DMS79 treated with DMSO at 0.1 percent for 48 hours (cell line): ENCODE results near the gene AHSG.
A peak's percentile ranks its signal among the peaks of the same experiment; 100 is the strongest.
"Not testable (repeated sequence)": the region's sequence is repeated elsewhere in the genome, so short reads cannot be mapped to it uniquely, and the experiment has no call there.

Source experiments
- DNase-seq: peaks from one replicate; lab custom pipeline; 2025; lab: John Stamatoyannopoulos, UW

The AHSG gene, protein sequence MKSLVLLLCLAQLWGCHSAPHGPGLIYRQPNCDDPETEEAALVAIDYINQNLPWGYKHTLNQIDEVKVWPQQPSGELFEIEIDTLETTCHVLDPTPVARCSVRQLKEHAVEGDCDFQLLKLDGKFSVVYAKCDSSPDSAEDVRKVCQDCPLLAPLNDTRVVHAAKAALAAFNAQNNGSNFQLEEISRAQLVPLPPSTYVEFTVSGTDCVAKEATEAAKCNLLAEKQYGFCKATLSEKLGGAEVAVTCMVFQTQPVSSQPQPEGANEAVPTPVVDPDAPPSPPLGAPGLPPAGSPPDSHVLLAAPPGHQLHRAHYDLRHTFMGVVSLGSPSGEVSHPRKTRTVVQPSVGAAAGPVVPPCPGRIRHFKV

DNA sequence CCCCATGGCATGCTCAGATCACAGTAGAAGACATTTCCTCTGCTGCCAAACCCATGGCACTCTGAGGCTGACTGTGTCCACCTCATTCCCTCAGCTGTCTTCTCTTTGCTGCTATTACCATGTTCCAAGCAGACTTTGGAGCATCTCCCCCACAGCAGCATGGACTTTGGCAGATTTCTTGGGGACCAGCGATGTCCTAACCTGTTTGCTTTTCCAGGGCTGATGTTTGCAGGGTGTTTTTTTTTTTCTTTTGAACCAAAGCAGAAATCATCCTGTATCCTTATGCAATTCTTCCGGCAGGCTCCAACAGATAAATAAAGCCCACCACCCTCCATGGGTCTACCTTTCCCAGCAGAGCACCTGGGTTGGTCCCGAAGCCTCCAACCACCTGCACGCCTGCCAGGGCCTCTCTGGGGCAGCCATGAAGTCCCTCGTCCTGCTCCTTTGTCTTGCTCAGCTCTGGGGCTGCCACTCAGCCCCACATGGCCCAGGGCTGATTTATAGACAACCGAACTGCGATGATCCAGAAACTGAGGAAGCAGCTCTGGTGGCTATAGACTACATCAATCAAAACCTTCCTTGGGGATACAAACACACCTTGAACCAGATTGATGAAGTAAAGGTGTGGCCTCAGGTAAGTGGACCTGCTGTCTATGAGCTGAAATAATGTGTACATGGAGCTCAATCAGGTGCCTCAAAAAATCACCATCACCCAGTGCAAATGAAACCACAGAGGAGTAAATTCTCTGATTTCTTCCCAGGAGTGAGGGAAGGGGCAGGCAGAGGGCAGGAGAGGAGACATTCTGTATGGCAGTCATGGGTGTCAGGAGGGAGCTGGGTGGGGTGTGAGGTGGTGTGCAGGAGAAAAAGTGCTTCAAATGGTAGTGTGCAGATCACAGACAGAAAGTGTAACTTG lies at the start of gene AHSG:
Gene AHSG (plus strand): TSS at position 340 of the 916 bp plus-strand sequence. CDS start 82 bp downstream, at position 422.
- DNase-seq: no peak

- DNase-seq: no peak
These were observed 48.3 kb upstream of the AHSG start for GRCh38 chr3:186564586-186564985.

DNA sequence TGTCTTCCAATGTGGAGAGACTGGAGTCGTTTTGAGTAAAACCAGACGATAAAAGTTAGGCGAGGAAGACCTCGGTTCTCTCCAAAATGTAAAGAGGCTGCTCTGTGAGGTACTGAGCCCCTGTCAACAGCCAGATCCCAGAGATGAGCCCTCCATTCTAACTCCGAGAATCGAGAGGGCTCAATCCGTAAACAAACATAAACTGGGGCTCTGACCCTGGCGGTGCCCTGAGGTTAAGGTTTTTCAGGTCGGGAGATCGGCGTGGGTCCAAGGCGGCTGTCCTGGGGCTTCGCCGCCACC lies 46.1 kb upstream of the AHSG start:
- DNase-seq: no peak

DNA sequence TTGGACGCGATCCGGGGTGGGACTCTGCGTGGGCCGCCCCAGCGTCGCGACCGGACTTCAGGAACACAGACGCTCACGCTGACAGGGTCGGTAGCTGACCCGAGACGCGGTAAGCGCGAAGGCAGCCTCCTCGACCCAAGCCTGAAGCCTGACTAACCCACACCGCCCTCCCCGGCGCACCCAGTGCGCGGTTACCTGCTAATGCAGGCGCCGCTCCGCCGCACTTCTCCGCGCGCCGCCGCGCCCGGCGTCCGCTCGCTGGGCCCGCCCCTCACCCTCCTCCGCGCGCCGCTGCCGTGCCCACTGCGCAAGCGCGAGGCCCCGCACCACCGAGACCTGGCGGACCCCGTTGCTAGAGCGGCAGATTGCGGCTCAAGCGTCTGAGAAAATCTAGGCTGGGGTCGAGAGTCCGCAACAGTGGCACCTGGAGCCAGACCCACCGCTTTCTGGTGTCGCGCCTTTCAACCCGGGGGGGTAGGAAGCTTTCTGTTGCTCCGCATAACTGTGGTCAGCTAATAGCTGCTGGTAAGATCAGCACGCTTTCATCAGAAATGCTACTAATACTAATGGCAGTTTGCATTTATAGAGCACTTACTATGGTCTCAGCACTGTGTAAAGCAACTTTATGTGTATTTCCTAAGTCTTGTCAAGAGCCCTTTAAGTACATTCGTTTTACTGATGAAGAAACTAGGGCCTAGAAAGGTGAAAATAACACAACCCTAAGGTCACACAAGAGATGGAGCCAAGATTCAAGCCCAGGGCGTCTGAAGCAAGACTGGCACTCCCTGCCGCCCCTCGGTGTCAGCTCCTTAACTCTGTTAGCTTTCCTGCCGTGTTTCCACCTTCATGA lies 45.6 kb upstream of the AHSG start, which contains the start of gene TBCCD1:
Gene TBCCD1 (minus strand): TSS at position 268 of the 850 bp plus-strand sequence. CDS start 3,010 bp downstream, outside the sequence.
- peak; percentile 87 for DNase-seq

- not testable (repeated sequence) for DNase-seq
These were observed 43.5 kb upstream of the AHSG start for GRCh38 chr3:186569361-186569760.

- DNase-seq: no peak
These were observed 43.1 kb upstream of the AHSG start for GRCh38 chr3:186569779-186570095.

DNA sequence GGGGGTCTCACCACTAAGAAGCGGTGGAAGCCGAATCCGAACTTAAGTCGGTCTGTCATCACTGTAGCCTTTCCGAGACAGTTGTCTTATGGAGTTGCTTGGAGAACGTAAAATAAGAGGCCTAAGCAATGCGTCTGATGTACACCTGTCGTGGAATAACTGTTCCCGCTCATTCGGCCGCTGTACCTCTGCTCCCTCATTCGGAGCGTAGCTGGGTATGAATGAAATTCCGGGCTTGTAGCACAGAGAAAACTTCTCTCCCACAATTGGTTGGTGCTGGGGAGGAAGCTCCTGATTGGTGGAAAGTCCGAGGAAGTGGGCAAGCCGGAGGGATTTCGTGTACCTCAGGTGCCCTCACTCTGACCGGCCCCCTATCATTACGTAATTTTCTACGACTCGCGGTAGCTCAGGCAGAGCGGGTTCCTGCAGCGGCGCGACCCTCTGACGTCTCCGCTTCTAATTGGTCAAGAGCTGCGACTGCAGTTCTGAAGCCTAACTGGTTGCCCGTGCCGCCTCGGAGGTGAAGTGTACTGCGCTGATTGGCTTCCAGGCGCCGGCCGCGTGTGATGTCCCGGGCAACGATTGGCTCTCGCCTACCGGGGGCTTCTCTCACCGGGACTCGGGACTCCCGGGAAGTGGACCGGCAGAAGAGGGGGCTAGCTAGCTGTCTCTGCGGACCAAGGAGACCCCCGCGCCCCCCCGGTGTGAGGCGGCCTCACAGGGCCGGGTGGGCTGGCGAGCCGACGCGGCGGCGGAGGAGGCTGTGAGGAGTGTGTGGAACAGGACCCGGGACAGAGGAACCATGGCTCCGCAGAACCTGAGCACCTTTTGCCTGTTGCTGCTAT lies 42.5 kb upstream of the AHSG start, which contains the start of gene DNAJB11:
Gene DNAJB11 (plus strand): TSS at position 625 of the 845 bp plus-strand sequence. CDS start 178 bp downstream, at position 803.
- DNase-seq: peak; percentile 98

GRCh38 chr3:186570941-186571643 lies 41.8 kb upstream of the AHSG start:
- no peak for DNase-seq

DNA sequence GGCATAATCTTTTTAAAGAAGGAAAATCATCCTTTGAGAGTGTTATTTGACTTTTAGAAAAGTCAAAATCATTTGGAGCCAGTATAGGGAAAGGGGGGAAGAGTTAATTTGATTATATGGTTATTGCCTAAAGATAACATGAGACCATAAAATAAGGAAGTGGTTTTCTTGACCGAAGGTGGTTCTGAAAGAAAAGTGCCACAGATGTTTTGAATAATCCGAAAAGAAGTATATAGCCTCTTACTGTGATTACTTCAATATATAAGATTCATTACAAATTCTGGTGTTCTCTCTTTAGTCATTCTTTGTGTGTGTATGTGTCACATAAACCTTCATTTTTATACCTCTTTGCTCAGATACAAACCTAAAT lies 41.2 kb upstream of the AHSG start:
- DNase-seq: no peak

GRCh38 chr3:186577521-186577920 lies 35.3 kb upstream of the AHSG start:
- no peak for DNase-seq

GRCh38 chr3:186580785-186581184 lies 32.1 kb upstream of the AHSG start:
- no peak for DNase-seq

DNA sequence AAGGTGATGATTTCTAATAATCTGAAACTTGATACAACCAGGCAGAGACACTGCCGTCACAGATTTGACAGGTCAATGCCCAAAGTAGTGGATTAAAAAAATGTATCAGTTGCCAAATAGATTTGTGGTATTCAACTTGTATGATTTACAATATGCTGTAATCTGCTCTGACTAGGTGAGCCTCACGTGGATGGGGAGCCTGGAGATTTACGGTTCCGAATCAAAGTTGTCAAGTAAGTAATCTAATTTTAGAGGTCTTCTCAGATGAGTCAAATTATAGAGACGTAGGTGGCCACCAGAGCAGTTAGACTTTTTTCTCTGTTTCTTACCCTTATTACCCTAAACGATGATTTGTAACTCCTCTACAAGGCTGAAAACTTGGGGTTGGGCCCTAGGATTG lies 30.3 kb upstream of the AHSG start:
- DNase-seq: no peak

GRCh38 chr3:186583831-186584230 lies 29.0 kb upstream of the AHSG start:
- DNase-seq: no peak

- not testable (repeated sequence) for DNase-seq
These were observed 26.6 kb upstream of the AHSG start for GRCh38 chr3:186586245-186586644.

- no peak for DNase-seq
These were observed 25.7 kb upstream of the AHSG start for GRCh38 chr3:186587183-186587582.

DNA sequence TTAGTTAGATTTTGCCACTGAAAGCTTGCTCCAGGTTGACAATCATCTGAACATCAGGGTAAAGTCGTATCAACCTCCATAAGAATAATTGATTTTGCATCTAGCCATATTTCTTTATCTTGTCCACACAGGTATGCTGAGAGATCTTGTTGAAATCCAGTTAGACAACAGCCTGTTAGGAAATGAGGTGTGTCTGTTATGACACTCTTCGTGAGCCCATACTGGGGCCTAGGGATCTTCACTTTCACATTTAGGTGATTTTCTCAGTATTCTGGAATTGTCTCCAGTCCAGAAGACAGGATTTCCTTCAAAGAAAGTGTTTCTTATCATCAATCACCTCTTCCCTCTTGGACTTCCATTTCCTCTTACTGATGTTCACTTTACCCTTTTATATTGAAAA lies 24.2 kb upstream of the AHSG start:
- DNase-seq: no peak

- DNase-seq: no peak
These were observed 23.7 kb upstream of the AHSG start for GRCh38 chr3:186589121-186589520.

- DNase-seq: no peak
These were observed 22.8 kb upstream of the AHSG start for GRCh38 chr3:186589856-186590579.

GRCh38 chr3:186590580-186591295 lies 22.1 kb upstream of the AHSG start:
- DNase-seq: no peak
